ENCODE data around the gene PRAME.
A peak's percentile ranks its signal among the peaks of the same experiment; 100 is the strongest.

PRAME gene

DNA sequence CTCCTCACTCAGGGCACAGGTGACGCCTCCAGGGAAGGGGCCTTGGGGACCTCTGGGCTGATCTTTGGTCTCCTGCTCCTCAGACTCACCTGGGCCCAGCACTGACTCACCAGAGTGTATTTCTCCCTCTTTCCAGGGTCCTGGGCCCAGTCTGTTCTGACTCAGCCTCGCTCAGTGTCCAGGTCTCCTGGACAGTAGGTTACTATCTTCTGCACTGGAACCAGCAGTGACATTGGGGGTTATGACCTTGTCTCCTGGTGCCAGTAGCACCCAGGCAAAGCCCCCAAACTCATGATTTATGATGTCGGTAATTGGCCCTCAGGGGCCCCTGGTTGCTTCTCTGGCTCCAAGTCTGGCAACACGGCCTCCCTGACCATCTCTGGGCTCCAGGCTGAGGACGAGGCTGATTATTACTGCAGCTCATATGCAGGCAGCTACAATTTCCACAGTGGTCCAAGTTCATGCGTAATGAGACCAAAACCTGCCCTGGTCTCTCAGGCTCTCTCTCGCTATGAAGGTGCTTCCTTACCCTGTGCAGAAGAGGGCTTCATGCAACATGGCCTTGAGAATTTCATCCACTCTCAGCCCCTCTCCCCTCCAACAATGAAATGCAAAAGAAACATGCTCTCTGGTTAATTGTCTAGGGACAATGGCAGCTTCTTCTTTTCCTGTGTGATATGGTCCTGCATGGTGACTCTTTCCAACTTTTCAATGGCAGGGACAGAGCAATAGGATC, 21.0 kb upstream of the PRAME start:
- no peak for DNase-seq (ENCODE audit: low spot score)

DNA sequence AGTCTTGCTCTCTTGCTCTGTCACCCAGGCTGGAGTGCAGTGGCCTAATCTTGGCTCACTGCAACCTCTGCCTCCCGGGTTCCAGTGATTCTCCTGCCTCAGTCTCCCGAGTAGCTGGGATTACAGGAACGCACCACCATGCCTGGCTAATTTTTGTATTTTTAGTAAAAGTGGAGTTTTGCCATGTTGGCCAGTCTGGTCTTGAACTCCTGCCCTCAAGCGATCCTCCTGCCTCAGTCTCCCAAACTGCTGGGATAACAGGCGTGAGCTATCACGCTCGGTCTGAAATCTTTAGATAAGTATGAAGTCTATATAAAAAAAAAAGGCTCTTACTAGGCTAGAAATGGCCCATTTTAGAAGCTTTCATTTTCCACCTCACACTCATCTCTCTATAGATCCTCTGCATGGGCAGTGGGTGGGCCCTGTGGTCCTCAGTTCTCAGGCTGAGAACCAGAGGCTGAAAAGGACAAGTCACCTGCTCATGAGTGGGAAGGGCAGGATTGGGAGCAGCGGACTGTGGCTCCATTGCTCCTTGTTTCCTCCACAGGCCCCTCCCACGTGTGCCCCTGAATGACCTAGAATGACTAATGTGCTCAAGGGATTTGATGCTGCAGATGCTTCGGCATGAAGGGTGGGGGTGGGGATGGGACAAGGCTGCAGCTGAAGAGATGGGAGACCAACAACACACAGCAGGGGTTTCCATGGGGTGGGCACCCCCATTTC, 19.8 kb upstream of the PRAME start:
- peak; percentile 53 for DNase-seq (ENCODE audit: low spot score)

GRCh38 chr22:22576989-22577427, 17.9 kb upstream of the PRAME start:
- DNase-seq (ENCODE audit: low spot score), result no peak

DNA sequence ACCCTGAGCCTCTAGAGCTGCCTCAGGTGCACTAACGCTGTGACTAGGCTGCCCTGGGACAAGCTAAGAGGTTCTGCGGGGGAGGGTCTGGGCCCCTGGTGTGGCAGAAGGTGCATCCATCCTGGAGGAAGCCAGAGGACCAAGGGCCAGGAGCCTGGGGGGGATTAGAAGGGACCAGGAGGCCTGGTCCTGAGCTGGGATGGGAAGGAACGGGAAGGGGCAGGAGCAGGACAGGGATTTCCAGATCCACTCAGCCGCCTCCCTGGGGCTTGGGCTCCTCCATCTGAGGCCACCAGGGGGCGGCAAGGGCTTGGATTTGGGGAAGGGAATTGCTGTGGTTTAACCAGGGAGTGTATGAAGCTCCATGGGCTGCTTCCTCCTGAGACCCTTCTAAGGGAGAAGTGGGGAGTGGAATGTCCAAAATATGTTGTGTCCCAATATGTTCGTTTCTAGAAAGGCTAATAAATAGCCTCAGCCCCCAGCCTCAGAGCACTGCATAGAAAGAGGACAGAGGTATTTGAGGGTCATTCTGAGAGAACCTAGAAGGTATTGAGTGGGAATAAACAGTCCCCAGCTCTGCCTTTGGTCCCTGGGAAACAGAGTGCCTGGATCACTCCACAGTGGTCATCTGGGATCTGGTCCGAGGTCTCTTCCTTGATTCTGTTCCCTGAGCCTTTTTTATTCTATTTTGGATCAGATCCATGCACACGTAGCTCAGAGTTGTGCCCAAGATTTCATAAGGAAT, 17.4 kb upstream of the PRAME start:
- DNase-seq (ENCODE audit: low spot score), result peak; percentile 52

- no peak for DNase-seq (ENCODE audit: low spot score)
Observed at GRCh38 chr22:22574361-22574760, 15.3 kb upstream of the PRAME start.

DNA sequence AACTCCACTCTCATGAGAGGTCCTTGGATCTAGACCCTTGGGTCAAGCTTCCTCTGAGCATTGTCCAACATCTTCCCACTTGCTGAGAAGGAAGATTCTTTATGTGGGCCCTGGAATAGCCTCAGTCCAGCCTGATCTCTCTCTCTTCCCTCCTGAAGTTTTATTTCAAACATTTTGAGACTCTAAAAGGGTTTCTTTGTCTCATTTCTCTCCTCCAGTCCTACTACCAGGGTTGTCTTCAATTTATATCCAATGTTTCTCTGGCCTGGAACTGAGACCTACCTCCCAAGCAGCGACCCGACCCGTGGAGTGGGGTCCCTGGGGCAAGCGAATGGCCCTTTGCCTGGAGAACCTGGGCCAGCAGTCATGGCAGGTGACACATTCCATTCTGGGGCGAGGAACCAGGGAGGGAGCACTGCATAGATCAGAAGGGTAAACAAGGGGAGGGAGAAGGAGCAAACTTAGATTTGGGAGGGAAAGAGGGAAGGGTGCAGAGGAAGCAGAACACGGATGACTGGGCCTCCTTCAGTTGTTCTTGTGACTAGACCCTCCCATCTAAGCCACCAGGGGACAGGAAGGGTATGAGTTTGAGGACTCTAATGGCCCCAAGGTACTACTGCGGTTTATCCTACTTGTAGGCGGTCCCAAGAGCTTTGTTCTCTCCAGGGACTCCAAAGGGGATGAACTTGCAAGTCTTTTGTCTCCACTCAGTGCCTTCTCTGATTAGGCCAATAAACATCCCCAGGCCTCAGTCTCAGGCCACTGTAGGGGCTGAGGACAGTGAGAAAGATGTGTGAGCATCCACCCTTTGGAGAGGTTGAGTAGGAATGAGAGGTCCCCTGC, 14.2 kb upstream of the PRAME start:
- no peak for DNase-seq (ENCODE audit: low spot score)

DNA sequence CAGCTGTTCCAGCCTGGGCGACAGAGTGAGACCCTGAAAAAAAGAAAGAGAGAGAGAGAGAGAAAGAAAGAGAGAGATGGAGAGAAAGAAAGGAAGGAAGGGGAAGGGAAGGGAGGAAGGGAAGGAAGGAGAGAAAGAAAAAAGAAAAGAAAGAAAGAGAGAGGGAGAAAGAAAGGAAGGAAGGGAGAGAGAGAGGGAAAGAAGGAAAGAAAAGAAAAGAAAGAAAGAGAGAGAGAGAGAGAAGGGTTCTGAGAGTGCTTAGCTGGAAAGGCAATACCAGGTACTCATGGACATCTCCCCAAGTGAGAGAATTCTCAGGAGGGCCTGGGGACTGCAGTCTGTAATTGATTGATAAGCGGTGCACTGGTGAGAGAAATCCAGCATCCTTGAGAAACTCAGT, 12.8 kb upstream of the PRAME start:
- no peak for DNase-seq (ENCODE audit: low spot score)

DNA sequence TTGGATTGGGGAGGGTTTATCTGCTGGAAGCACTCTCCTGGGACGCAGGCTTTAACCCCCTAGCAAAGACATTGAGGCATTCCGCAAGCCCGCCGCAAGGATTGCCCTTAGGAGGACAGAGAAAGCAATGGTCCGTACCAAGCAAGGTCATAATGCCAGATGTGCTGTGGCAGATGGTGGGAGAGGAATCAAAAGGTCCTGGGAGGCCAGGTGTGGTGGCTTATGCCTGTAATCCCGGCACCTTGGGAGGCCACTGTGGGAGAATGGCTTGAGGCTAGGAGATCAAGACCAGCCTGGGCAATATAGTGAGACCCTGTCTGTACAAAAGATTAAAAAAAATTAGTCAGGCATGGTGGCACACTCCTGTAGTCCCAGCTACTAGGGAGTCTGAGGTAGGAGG, 12.4 kb upstream of the PRAME start:
- no peak for DNase-seq (ENCODE audit: low spot score)

- DNase-seq (ENCODE audit: low spot score), result no peak
Observed at GRCh38 chr22:22569218-22569617, 10.2 kb upstream of the PRAME start.

DNA sequence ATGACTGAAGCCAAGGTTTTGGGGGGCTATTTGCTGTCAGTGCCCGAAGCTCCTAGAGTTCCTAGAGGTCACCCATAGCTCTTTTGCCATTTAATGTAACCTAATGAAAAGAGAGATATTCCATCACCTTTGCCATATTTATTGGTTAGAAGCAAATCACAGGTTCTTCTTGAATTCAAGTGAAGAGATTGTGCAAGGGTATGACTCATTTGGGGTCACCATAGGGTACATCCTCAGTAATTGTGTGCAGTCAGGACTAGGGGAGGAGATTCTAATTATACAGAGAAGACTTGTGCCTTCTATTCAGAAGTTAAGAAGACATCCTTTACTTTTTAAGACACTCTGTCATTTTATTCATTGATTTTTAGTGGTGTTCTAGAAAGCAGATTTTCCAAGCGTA, 6.9 kb upstream of the PRAME start:
- DNase-seq (ENCODE audit: low spot score), result no peak

DNA sequence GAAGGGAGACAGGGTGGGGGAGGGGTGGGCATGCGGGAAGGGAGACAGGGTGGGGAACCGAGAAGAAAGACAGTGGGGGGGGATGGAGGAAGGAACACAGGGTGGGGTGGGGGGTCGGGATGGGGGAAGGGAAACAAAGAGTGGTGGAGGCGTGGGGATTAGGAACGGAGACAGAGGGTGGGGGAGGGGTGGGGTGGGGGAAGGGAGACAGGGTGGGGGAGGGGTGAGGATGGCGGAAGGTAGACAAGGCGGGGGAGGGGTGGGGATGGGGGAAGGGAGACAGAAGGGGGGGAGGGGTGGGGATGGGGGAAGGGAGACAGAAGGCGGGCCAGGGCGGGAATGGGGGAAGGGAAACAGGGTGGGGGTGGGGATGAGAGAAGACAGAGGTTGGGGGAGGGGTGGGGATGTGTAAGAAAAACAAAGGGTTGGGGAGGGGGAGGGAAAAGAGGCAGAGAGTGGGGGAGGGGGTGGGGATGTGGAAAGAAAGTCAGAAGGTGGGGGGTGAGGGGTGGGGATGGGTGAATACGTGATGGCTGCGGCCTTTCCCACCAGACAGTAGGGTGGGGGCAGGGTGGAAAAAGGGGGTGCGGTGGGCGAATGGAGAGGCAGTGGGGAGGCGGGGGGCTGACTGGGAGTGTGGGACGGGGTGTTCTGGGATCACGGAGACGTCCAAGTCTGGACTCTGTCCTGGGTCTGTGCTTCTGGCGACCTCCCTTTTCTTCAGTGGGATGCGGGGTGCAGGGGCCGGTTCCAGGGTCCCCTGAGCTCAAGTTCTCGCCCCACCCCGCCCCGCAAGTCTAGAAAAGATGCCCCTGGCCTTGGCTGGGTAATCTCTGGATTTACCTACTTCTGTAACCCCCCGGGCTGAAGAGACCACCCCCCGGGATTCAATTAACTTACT, 744 bp downstream of the PRAME start:
- no peak for DNase-seq (ENCODE audit: low spot score)

- no peak for DNase-seq (ENCODE audit: low spot score)
Observed at GRCh38 chr22:22556995-22557925, 1.8 kb downstream of the PRAME start.

GRCh38 chr22:22556578-22556977, 2.5 kb downstream of the PRAME start:
- no peak for DNase-seq (ENCODE audit: low spot score)

GRCh38 chr22:22555596-22555995, 3.5 kb downstream of the PRAME start:
- DNase-seq (ENCODE audit: low spot score), result no peak

DNA sequence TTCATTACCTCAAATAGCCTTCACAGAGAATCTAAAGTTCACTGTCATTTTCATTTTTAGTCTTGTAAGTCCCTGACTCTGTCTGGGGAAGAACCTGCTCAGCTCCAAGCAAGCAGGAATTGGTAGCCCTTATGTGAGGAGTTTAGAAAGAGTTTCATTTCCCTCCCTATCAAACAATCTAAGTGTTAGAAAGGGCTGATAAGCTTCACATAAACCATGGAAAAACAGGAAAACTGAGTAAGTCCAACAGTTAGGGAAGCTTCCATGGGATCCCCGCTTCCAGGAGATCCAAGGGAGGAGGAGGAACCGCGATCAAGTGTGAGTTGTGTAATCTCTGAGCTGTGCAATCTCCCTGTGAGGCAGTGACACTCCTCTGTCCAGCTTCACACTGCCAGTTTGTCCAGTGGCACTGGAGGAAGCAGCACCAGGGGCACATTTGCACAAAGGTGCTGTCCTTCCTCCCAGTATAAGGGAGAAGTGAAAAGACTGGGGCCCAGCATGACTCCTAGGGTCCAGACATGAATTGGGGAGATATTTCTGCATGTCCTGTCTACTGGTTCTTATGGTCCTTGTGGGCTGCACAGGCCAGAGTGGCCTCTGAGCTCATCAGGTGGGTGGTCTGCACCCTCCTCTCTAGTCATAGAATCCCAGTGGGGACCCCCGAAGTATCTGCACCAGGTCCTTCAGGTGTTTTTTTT, 4.3 kb downstream of the PRAME start:
- no peak for DNase-seq (ENCODE audit: low spot score)

DNA sequence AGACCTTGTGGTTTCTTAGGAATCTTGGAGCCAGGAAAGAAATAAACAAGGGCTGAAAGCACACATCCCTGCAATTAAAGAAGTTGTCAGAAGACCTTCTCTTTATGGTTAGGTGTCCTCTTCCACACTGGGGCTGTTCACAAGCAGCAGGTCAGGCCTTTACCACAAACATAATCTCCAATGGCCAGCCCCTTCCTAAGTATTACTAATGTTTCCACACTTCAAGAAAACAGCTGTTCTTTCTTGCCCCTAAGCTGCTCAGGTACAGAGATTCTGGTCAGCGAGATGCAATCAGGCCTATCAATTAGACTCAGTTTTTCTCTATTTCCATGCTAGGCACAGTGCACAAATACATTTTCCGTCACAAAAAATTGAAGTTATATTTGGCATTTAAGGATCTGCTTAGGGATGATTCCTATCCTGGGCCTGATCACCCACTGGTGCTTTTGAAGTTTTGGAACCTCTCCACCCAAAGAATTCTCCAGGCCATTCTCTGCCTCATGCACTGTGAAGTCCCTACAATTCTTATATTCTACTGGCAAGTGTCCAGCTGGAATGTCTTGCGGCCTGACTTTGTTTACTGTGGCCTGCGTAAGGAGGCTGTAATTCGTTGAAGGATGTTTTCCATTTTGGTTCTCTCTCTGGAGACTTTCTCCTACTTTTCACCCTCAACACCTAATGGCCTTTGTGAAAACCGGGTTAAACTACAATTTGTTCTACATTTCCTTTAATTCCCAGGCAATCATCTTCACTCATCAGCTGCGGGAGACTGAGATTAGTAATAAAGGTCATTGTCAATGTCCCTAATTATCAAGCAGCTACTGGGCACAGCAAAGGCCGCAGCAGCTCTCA, 5.1 kb downstream of the PRAME start:
- no peak for DNase-seq (ENCODE audit: low spot score)

GRCh38 chr22:22553141-22553540, 5.9 kb downstream of the PRAME start:
- DNase-seq (ENCODE audit: low spot score), result no peak

- no peak for DNase-seq (ENCODE audit: low spot score)
Observed at GRCh38 chr22:22552630-22553029, 6.4 kb downstream of the PRAME start.

Data from hepatic stellate cell (primary cell).